HG02798 (cell line): ENCODE results near the gene CYB561.

Experiments used
- ATAC-seq: cut with Tn5 transposase; IDR thresholded peaks from one replicate; pipeline ENCODE4 v1.9.1; 2021; ENCODE audit warnings: mild to moderate bottlenecking; ENCODE audit not compliant: unreplicated experiment, poor library complexity

Gene CYB561

DNA sequence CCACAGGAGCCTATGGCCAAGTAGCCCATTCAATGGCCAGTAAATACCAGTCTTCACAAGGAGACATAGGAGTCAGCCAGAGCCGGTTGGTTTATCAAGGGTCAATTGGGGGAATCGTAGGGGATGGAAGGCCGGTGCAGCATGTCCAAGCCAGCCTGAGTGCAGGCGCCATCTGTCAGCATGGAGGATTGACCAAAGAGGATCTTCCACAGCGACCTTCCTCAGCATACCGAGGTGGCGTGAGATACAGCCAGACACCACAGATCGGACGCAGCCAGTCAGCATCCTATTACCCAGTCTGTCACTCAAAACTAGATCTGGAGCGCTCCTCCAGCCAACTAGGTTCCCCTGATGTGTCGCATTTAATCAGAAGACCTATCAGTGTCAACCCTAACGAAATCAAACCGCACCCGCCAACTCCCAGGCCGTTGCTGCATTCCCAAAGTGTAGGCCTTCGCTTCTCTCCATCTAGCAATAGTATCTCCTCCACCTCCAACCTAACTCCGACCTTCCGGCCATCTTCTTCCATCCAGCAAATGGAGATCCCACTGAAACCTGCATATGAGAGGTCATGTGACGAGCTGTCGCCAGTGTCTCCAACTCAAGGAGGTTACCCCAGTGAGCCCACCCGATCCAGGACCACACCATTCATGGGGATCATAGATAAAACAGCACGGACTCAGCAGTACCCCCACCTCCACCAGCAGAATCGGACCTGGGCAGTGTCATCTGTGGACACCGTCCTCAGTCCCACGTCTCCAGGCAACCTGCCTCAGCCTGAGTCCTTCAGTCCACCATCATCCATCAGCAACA is 25.0 kb downstream of the CYB561 start:
- no peak for ATAC-seq

DNA sequence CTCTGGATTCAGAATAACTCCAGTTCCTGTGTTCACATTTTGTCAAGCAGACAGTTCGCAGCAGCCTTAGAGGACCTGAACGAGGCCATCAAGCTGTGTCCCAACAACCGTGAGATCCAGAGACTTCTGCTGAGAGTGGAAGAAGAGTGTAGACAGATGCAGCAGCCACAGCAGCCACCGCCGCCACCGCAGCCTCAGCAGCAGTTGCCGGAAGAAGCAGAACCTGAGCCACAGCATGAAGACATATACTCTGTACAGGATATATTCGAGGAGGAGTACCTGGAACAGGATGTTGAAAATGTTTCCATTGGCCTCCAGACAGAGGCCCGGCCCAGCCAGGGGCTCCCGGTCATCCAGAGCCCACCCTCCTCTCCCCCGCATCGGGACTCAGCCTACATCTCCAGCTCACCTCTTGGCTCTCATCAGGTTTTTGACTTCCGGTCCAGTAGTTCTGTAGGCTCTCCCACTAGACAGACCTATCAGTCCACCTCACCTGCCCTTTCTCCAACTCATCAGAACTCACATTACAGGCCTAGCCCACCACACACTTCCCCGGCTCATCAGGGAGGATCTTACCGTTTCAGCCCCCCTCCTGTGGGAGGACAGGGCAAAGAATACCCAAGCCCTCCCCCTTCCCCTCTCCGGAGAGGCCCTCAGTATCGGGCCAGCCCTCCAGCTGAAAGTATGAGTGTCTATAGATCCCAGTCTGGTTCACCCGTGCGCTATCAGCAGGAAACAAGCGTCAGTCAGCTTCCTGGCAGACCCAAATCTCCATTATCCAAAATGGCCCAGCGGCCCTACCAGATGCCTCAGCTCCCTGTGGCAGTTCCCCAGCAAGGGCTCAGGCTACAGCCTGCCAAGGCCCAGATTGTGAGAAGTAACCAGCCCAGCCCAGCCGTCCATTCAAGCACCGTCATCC is 25.9 kb downstream of the CYB561 start:
- ATAC-seq = no peak

GRCh38 chr17:63419398-63419797 is 26.7 kb downstream of the CYB561 start:
- no peak for ATAC-seq

- no peak for ATAC-seq
These were observed 27.6 kb downstream of the CYB561 start for GRCh38 chr17:63418540-63418939.

GRCh38 chr17:63414222-63414621 is 31.9 kb downstream of the CYB561 start:
- ATAC-seq = no peak

- ATAC-seq = no peak
These were observed 33.0 kb downstream of the CYB561 start for GRCh38 chr17:63413128-63413527.

- no peak for ATAC-seq
These were observed 33.9 kb downstream of the CYB561 start for GRCh38 chr17:63412234-63412633.

DNA sequence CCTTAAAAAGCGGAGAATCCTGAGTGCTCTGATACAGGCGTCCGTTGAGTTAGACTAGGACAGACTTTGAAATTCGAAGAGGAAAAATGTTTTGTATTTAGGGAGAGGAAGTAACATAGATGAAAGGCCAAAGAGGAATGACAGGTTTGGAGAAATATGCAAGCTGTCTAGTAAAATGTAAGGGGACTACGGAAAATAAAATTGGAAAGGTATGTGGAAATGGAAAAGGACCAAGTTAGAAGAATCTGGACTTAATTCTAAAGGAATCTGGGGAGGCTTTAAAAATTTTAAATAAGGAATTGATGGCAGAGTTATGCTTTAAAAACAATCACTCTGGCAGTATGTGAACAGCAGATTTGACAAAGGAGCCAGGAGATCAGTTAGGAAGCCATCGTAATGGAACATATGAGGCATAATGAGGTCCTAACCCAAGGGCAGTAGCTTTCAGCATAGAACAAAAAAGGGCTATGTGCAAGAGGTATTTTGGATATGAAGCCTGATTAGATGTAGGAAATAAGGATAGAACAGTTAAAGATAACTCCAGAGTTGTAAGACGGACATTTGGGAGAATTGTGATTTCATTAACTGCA is 38.3 kb downstream of the CYB561 start:
- ATAC-seq = no peak

GRCh38 chr17:63406689-63407330 is 39.3 kb downstream of the CYB561 start:
- ATAC-seq = peak; percentile 71

DNA sequence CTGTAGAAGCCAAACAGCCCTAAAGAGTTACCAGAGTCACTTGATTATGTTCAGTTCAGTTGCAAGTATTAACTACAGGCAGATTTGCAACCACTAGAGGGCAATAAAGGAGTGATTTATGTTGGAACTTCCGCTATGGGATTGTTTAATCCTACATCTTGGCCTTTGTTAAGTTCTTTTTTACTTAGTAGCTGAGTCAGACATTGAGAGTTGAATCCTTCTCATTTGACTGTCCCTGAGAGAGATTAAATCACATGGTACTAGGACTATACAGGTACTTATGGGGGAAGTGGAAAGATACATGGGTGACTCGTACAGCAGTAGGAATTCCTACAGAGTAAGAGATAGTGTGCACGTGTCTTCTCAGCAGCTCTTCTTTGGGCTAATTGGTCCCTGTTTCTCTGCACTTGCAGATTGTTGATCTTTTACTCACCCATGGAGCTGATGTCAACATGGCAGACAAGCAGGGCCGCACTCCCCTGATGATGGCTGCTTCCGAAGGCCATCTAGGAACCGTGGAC is 40.3 kb downstream of the CYB561 start:
- ATAC-seq = no peak

GRCh38 chr17:63405020-63405419 is 41.1 kb downstream of the CYB561 start:
- ATAC-seq = no peak

DNA sequence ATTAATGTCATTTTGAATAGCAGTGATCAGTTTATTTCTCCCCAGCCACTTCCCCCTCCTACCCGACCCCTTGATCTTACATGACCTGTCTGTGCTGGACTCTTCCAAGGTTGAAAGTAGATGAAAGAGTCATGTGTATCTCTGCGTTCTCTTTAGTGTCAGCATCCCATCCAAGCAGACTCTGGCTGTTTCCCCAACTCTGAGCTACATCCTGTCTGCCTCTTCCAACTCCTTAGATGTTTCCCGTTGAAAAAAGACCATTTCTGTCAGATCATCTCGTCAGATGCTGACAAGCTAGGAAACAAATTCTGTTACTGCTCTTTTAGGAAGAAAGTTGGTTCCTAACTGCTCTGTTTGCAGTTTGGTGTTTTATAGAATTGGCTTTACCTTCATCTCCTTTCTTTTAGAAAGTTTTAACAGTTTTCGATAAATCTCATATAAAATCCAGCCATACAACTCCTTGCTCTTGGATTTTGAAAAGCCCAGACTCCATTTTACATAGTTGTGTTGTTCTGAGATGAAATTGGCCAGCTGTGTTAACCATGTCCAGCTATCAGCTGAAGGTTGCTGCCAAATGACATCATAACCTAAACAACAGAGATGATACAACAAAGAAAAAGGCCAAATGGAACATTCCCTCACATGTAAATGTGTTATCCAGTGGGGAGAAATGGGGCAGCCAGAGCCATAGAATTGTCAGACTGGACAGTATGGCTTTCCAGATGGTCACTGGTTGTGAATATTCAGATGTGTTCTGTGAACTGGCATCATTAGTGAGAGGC is 43.5 kb downstream of the CYB561 start:
- no peak for ATAC-seq

GRCh38 chr17:63399856-63400255 is 46.2 kb downstream of the CYB561 start:
- ATAC-seq = no peak

- ATAC-seq = no peak
These were observed 46.8 kb downstream of the CYB561 start for GRCh38 chr17:63399316-63399715.

DNA sequence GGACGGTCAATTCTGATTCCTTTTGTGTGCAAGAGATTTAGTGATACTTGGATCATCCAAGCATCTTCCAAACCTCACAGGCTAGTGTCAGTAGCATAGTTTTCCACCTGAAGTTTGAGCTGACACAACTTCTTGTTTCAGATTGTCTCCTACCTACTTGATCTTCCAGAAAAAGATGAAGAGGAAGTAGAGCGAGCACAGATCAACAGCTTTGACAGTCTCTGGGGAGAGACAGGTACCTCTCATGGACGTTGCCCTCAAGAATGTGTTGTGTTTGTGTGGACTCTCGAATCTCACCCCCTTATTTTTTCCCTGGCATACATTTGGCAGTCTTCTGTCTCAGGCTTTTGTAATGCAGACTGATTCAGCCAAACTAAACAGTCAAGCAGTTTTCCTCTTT is 47.4 kb downstream of the CYB561 start:
- no peak for ATAC-seq

- no peak for ATAC-seq
These were observed 50.9 kb downstream of the CYB561 start for GRCh38 chr17:63395075-63395805.

GRCh38 chr17:63390090-63390489 is 56.0 kb downstream of the CYB561 start:
- peak; percentile 44 for ATAC-seq

DNA sequence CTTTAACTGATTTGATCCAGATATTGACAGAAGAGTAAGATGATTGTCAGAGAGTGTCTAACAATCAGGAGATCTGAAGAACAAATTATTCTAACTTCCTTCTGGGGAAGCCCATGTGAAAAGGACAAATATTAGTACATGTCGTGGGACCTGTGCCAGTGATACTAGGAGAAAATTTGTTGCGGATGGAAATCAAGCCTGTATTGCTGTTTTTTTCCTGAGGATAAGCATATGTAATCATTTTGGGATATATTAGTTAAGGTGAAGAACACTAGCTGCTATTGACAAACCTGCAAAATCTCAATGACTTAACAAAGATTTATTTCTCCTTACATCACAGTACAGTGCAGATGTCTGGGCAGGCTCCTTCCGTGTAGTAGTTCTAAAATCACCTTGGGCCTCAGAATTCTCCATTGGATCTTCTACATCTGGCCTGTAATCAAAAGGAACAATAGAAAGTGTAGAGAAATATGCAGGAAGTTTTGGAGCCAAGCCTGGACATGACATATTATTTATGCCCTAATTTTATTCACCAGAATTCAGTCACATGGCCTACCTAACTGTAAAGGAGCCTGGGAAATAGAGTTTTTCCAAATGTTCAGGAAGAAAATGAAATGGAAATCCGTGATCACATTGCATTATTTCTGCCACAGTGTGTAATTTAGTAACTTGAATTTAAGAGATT is 58.3 kb downstream of the CYB561 start:
- ATAC-seq = no peak
